Caco-2 (cell line): ENCODE results near the gene TOMM20. TPM values are rescaled to one million over a fixed set of nuclear protein-coding genes. Genes with fewer than 3 reads are reported as not detected.

Experiments used
- BruUV-seq: library from RNA; stranded (reverse); fragments of 400-500 nt; replicated peaks from 2 replicates; lab custom pipeline; 2021; lab: Mats Ljungman, UMichigan
- CTCF ChIA-PET: fragments of 300-600 bp; sonication (Branson Sonifier 250); formaldehyde crosslinking; loops from one replicate; lab custom pipeline; 2022; ENCODE audit warnings: antibody characterized with exemption; lab: Charles Lee
- POLR2A ChIA-PET: fragments of 300-600 bp; sonication (Branson Sonifier 250); formaldehyde crosslinking; loops from one replicate; lab custom pipeline; 2022; ENCODE audit warnings: antibody characterized with exemption; lab: Charles Lee
- DNase-seq, 2 experiments: peaks; one replicate each; pipeline versions ENCODE4 v3.0.0 to v3.0.0-alpha.2; 2020 to 2022
- H3K27me3 ChIP-seq: replicated peaks from 2 replicates; pipeline ENCODE4 v1.6.0; 2011; ENCODE audit warnings: low read length; ENCODE audit not compliant: control insufficient read depth, insufficient read depth
- H3K36me3 ChIP-seq: 2 replicates; pipeline ENCODE4 v1.5.1; 2011; ENCODE audit warnings: low read length; ENCODE audit not compliant: control insufficient read depth, insufficient read depth
- H3K4me1 ChIP-seq: fragments of 250-450 bp; sonication (Bioruptor Pico); 2 replicates; pipeline ENCODE4 v1.5.1; 2020; ENCODE audit warnings: mild to moderate bottlenecking
- H3K4me3 ChIP-seq: 2 replicates; pipeline ENCODE4 v1.5.1; 2011; ENCODE audit warnings: low read depth, mild to moderate bottlenecking, control low read depth, low read length
- H3K9me3 ChIP-seq: fragments of 250-450 bp; sonication (Bioruptor Pico); 2 replicates; pipeline ENCODE4 v1.5.1; 2020; ENCODE audit warnings: mild to moderate bottlenecking, moderate library complexity
- H3K27ac Mint-ChIP-seq: one replicate; pipeline ENCODE4 v1.8.0; 2022; ENCODE audit warnings: mixed read lengths; ENCODE audit not compliant: unreplicated experiment
- H3K27me3 Mint-ChIP-seq: one replicate; pipeline ENCODE4 v1.8.0; 2022; ENCODE audit warnings: mixed read lengths; ENCODE audit not compliant: insufficient read depth, unreplicated experiment
- H3K36me3 Mint-ChIP-seq: one replicate; pipeline ENCODE4 v1.8.0; 2022; ENCODE audit warnings: mild to moderate bottlenecking, mixed read lengths; ENCODE audit not compliant: insufficient read depth, unreplicated experiment
- H3K4me1 Mint-ChIP-seq: one replicate; pipeline ENCODE4 v1.8.0; 2022; ENCODE audit warnings: low read depth, mixed read lengths; ENCODE audit not compliant: unreplicated experiment
- H3K4me3 Mint-ChIP-seq: one replicate; pipeline ENCODE4 v1.8.0; 2022; ENCODE audit warnings: mild to moderate bottlenecking, moderate library complexity, mixed read lengths; ENCODE audit not compliant: unreplicated experiment
- H3K9me3 Mint-ChIP-seq: one replicate; pipeline ENCODE4 v1.8.0; 2022; ENCODE audit warnings: mixed read lengths; ENCODE audit not compliant: unreplicated experiment
- CTCF ChIP-seq, 2 experiments: fragments of 200-600 bp in 1 of 2; IDR thresholded peaks; 1 replicate in 1 of 2; 2 replicates in 1 of 2; pipeline versions ENCODE4 v1.5.1 to v1.8.0; 2011 to 2022; ENCODE audit warnings: antibody characterized with exemption in 1 of 2, control low read depth in 1 of 2, inconsistent platforms in 1 of 2, low read depth in 1 of 2, low read length in 1 of 2, mild to moderate bottlenecking in 1 of 2, moderate library complexity in 1 of 2; ENCODE audit not compliant: insufficient read depth in 1 of 2, severe bottlenecking in 1 of 2, unreplicated experiment in 1 of 2
- intact Hi-C: fragments of 100-400 bp; cut with micrococcal nuclease; formaldehyde crosslinking; loops from one replicate; pipeline ENCODE4 v1.10.0; 2022; ENCODE audit not compliant: unreplicated experiment
- total RNA-seq: library from RNA; stranded (reverse); gene quantifications from 2 replicates; pipeline ENCODE4 v1.2.3, GENCODE V29; 2022

TOMM20 gene
- total RNA-seq, 1 experiment from 2014 or later = 137 TPM

- Histone ChIP-seq H3K4me3 (no peak overlapping the region), H3K36me3 (no peaks in the 10 kb centered on the region; the same call in 1 of the 2 replicates), H3K4me1 (peaks cover 12% of the 10 kb centered on the region; the same call in 1 of the 2 replicates), H3K27me3 (no peaks in the 10 kb centered on the region), H3K9me3 (no peaks in the 10 kb centered on the region)
- intact Hi-C loops = no loop called here
- Mint-ChIP-seq H3K36me3 (peaks cover 38% of the 10 kb centered on the region), H3K27ac (no peak overlapping the region), H3K4me3 (no peak overlapping the region), H3K27me3 (no peaks in the 10 kb centered on the region), H3K9me3 (no peaks in the 10 kb centered on the region), H3K4me1 (peaks cover 16% of the 10 kb centered on the region)
- CTCF ChIA-PET = interaction anchor here (0.6 to 0.8 kb wide), 4 partner anchors 255 to 681 kb away, joined by 3 read pairs; no protein-coding TSS in a partner anchor
- POLR2A ChIA-PET = interaction anchor here (0.6 kb wide), 1 partner anchor 119 kb away, joined by 3 read pairs; no protein-coding TSS in a partner anchor
- no peak for DNase-seq
- no TSS peak for BruUV-seq
- no peak for TF ChIP-seq CTCF (IDR thresholded peaks at IDR 0.05; ENCODE audit: insufficient read depth in 1 of 2, low read depth in 1 of 2, low read length in 1 of 2, severe bottlenecking in 1 of 2, unreplicated experiment in 1 of 2)
Observed at GRCh38 chr1:235102993-235103411, 25.6 kb downstream of the TOMM20 start.

GRCh38 chr1:235102259-235102582 lies 26.4 kb downstream of the TOMM20 start:
- no peak for DNase-seq
- CTCF ChIA-PET = interaction anchor here (0.6 kb wide), 1 partner anchor 263 kb away, joined by 3 read pairs; no protein-coding TSS in a partner anchor
- POLR2A ChIA-PET = interaction anchor here (0.6 kb wide), 1 partner anchor 206 kb away, joined by 9 read pairs; no protein-coding TSS in a partner anchor
- intact Hi-C loops = no loop called here
- peaks cover 12% of the 10 kb centered on the region; the same call in 1 of the 2 replicates for H3K4me1 ChIP-seq
- no peaks in the 10 kb centered on the region for H3K27me3 ChIP-seq
- H3K9me3 ChIP-seq = no peaks in the 10 kb centered on the region
- H3K27me3 Mint-ChIP-seq = no peaks in the 10 kb centered on the region
- peaks cover 32% of the 10 kb centered on the region for H3K36me3 Mint-ChIP-seq
- H3K4me1 Mint-ChIP-seq = peaks cover 16% of the 10 kb centered on the region
- no peak overlapping the region for H3K27ac Mint-ChIP-seq
- H3K4me3 ChIP-seq = no peak overlapping the region
- no TSS peak for BruUV-seq
- H3K4me3 Mint-ChIP-seq = no peak overlapping the region
- no peaks in the 10 kb centered on the region for H3K36me3 ChIP-seq
- H3K9me3 Mint-ChIP-seq = no peaks in the 10 kb centered on the region
- no peak for TF ChIP-seq CTCF (IDR thresholded peaks at IDR 0.05; ENCODE audit: insufficient read depth in 1 of 2, low read depth in 1 of 2, low read length in 1 of 2, severe bottlenecking in 1 of 2, unreplicated experiment in 1 of 2)

GRCh38 chr1:235101558-235102258 lies 26.9 kb downstream of the TOMM20 start:
- no peaks in the 10 kb centered on the region for H3K27me3 Mint-ChIP-seq
- H3K4me3 Mint-ChIP-seq = no peak overlapping the region
- H3K9me3 Mint-ChIP-seq = no peaks in the 10 kb centered on the region
- no peak overlapping the region for H3K4me3 ChIP-seq
- no peaks in the 10 kb centered on the region for H3K9me3 ChIP-seq
- no peak for TF ChIP-seq CTCF (IDR thresholded peaks at IDR 0.05; ENCODE audit: insufficient read depth in 1 of 2, low read depth in 1 of 2, low read length in 1 of 2, severe bottlenecking in 1 of 2, unreplicated experiment in 1 of 2)
- no peaks in the 10 kb centered on the region for H3K27me3 ChIP-seq
- BruUV-seq = no TSS peak
- peaks cover 26% of the 10 kb centered on the region for H3K36me3 Mint-ChIP-seq
- peaks cover 16% of the 10 kb centered on the region for H3K4me1 Mint-ChIP-seq
- intact Hi-C loops = no loop called here
- CTCF ChIA-PET = interaction anchor here (0.6 kb wide), 1 partner anchor 263 kb away, joined by 3 read pairs; no protein-coding TSS in a partner anchor
- H3K4me1 ChIP-seq = peaks cover 12% of the 10 kb centered on the region; the same call in 1 of the 2 replicates
- H3K36me3 ChIP-seq = no peaks in the 10 kb centered on the region
- POLR2A ChIA-PET = interaction anchor here (0.6 kb wide), 2 partner anchors 39 to 206 kb away, joined by 3 to 9 read pairs; no protein-coding TSS in a partner anchor
- no peak for DNase-seq
- no peak overlapping the region for H3K27ac Mint-ChIP-seq
